HEK293 (cell line): ENCODE data around the gene BBX.

Experiments used
- EGR2 ChIP-seq: fragments of 450-650 bp; formaldehyde crosslinking; IDR thresholded peaks from 2 replicates; pipeline ENCODE4 v1.5.1; 2016; ENCODE audit warnings: low read depth, missing biosample characterization, missing genetic modification characterization
- KLF8 ChIP-seq: fragments of 450-650 bp; formaldehyde crosslinking; IDR thresholded peaks from 2 replicates; pipeline ENCODE4 v1.5.1; 2016; ENCODE audit warnings: missing biosample characterization, missing genetic modification characterization
- REST ChIP-seq: fragments of 450-650 bp; formaldehyde crosslinking; IDR thresholded peaks from 2 replicates; pipeline ENCODE4 v1.5.1; 2016; ENCODE audit warnings: missing biosample characterization, missing genetic modification characterization
- YY1 ChIP-seq: fragments of 450-650 bp; formaldehyde crosslinking; IDR thresholded peaks from 2 replicates; pipeline ENCODE4 v1.5.1; 2018; ENCODE audit warnings: missing biosample characterization, missing genetic modification characterization
- ZBTB49 ChIP-seq: fragments of 450-650 bp; formaldehyde crosslinking; IDR thresholded peaks from 2 replicates; pipeline ENCODE4 v1.5.1; 2016; ENCODE audit warnings: missing biosample characterization, missing genetic modification characterization, low read depth
- ZNF114 ChIP-seq: fragments of 450-650 bp; formaldehyde crosslinking; IDR thresholded peaks from 2 replicates; pipeline ENCODE4 v1.5.0; 2017; ENCODE audit warnings: missing biosample characterization, missing genetic modification characterization
- ZNF302 ChIP-seq: fragments of 450-650 bp; formaldehyde crosslinking; IDR thresholded peaks from 2 replicates; pipeline ENCODE4 v1.5.1; 2016; ENCODE audit warnings: missing biosample characterization, missing genetic modification characterization, low read depth
- ZNF423 ChIP-seq: fragments of 450-650 bp; formaldehyde crosslinking; IDR thresholded peaks from 2 replicates; pipeline ENCODE4 v1.5.1; 2016; ENCODE audit warnings: missing biosample characterization, missing genetic modification characterization
- ZNF433 ChIP-seq: fragments of 450-650 bp; formaldehyde crosslinking; IDR thresholded peaks from 2 replicates; pipeline ENCODE4 v1.5.1; 2016; ENCODE audit warnings: missing biosample characterization, missing genetic modification characterization, low read depth
- ZNF707 ChIP-seq: fragments of 450-650 bp; formaldehyde crosslinking; IDR thresholded peaks from 2 replicates; pipeline ENCODE4 v1.5.1; 2016; ENCODE audit warnings: missing biosample characterization, missing genetic modification characterization
- ZSCAN23 ChIP-seq: fragments of 450-650 bp; formaldehyde crosslinking; IDR thresholded peaks from 2 replicates; pipeline ENCODE4 v1.5.1; 2016; ENCODE audit warnings: missing biosample characterization, missing genetic modification characterization
- TF ChIP-seq, protein P1 (sequence below): fragments of 450-650 bp; formaldehyde crosslinking; IDR thresholded peaks from 2 replicates; pipeline ENCODE4 v1.5.1; 2016; ENCODE audit warnings: missing biosample characterization, missing genetic modification characterization

DNA sequence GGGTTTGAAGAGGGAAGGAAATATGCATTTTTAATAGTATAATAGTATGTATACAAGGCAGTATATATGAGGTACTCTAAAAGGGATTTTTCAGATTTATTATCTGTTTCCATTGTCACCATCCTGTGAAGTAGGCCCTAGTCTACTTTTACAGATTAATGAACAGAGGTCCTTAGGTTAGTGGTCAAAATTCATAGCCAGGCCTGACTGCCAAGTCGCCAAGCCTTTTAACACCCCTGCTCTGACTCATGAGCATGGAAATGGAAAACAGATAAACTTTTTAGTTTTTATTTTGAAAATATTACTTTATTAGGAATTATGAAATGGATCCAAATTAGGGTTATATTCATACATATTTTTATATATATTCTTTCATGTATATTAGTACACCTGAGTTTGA is 146.9 kb downstream of the BBX start:
- TF ChIP-seq YY1 (tag by site-specific recombination) (no peak), REST (tag by site-specific recombination) (no peak), ZBTB49 (tag by site-specific recombination) (no peak), ZNF302 (tag by site-specific recombination) (no peak), ZNF433 (tag by site-specific recombination) (no peak), ZSCAN23 (tag by site-specific recombination) (no peak), ZNF707 (tag by site-specific recombination) (no peak), ZNF423 (tag by site-specific recombination) (no peak), ZNF114 (no peak), KLF8 (tag by site-specific recombination) (no peak), EGR2 (tag by site-specific recombination) (no peak)
- TF ChIP-seq, protein P1, sequence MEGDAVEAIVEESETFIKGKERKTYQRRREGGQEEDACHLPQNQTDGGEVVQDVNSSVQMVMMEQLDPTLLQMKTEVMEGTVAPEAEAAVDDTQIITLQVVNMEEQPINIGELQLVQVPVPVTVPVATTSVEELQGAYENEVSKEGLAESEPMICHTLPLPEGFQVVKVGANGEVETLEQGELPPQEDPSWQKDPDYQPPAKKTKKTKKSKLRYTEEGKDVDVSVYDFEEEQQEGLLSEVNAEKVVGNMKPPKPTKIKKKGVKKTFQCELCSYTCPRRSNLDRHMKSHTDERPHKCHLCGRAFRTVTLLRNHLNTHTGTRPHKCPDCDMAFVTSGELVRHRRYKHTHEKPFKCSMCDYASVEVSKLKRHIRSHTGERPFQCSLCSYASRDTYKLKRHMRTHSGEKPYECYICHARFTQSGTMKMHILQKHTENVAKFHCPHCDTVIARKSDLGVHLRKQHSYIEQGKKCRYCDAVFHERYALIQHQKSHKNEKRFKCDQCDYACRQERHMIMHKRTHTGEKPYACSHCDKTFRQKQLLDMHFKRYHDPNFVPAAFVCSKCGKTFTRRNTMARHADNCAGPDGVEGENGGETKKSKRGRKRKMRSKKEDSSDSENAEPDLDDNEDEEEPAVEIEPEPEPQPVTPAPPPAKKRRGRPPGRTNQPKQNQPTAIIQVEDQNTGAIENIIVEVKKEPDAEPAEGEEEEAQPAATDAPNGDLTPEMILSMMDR = no peak
